MCF 10A (cell line): ENCODE data around the gene XCL1. TPM values are rescaled to one million over a fixed set of nuclear protein-coding genes. Genes with fewer than 3 reads are reported as not detected.

Experiments used
- BruUV-seq: library from RNA; stranded (reverse); fragments of 400-500 nt; replicated peaks from 2 replicates; lab custom pipeline; 2021; lab: Mats Ljungman, UMichigan
- CTCF ChIA-PET: fragments of 300-600 bp; sonication (Branson Sonifier 250); formaldehyde crosslinking; extraction: SDS; loops from one replicate; lab custom pipeline; 2021; ENCODE audit warnings: antibody characterized with exemption, inconsistent platforms; lab: Yijun Ruan, JAX
- POLR2A ChIA-PET: fragments of 300-600, 350-650 bp; sonication (Branson Sonifier 250); formaldehyde crosslinking; extraction: SDS; loops from one replicate; lab custom pipeline; 2020; ENCODE audit warnings: antibody characterized with exemption, inconsistent platforms; lab: Yijun Ruan, JAX
- DNase-seq: peaks from one replicate; pipeline ENCODE4 v3.0.0-alpha.2; 2018; ENCODE audit not compliant: unreplicated experiment
- H3K27ac Mint-ChIP-seq: one replicate; pipeline ENCODE4 v1.8.0; 2022; ENCODE audit warnings: mild to moderate bottlenecking, low read depth, mixed read lengths; ENCODE audit not compliant: unreplicated experiment
- H3K27me3 Mint-ChIP-seq: one replicate; pipeline ENCODE4 v1.8.0; 2022; ENCODE audit warnings: mixed read lengths; ENCODE audit not compliant: insufficient read depth, unreplicated experiment
- H3K36me3 Mint-ChIP-seq: one replicate; pipeline ENCODE4 v1.8.0; 2022; ENCODE audit warnings: mild to moderate bottlenecking, moderate library complexity, mixed read lengths; ENCODE audit not compliant: insufficient read depth, unreplicated experiment
- H3K4me1 Mint-ChIP-seq: one replicate; pipeline ENCODE4 v1.8.0; 2022; ENCODE audit warnings: mixed read lengths; ENCODE audit not compliant: insufficient read depth, unreplicated experiment
- H3K4me3 Mint-ChIP-seq: one replicate; pipeline ENCODE4 v1.8.0; 2022; ENCODE audit warnings: mild to moderate bottlenecking, moderate library complexity, mixed read lengths; ENCODE audit not compliant: unreplicated experiment
- H3K9me3 Mint-ChIP-seq: one replicate; pipeline ENCODE4 v1.8.0; 2022; ENCODE audit warnings: mixed read lengths; ENCODE audit not compliant: unreplicated experiment
- CTCF ChIP-seq: fragments of 200-600 bp; IDR thresholded peaks from one replicate; pipeline ENCODE4 v1.8.0; 2022; ENCODE audit warnings: antibody characterized with exemption, mild to moderate bottlenecking; ENCODE audit not compliant: unreplicated experiment
- intact Hi-C: fragments of 100-400 bp; cut with micrococcal nuclease; formaldehyde crosslinking; loops from 2 replicates; pipeline ENCODE4 v1.14.1; 2022
- total RNA-seq: library from RNA; stranded (reverse); gene quantifications from 2 replicates; pipeline ENCODE4 v1.2.3, GENCODE V29; 2022

The XCL1 gene
- total RNA-seq, 1 experiment from 2014 or later, result not detected

DNA sequence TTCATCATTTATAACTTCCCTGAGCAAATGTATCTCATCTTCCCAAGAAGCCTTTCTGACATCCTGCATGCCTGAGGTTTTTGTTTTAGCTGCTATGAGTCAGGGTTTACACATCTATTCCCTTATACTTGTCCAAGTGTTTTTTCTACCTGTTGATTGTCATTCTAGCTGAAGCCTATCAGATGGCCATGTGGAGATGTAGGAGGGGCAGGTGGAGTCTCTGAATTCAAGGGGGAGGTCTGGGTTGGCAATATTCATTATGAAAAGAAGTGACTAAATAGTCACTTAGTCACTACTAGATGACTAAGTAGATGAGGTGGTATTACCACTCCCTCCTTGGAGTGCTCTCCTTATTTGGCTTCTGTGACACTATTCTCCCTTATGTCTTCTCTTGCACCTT is 52.4 kb downstream of the XCL1 start:
- Mint-ChIP-seq H3K27me3 (no peaks in the 10 kb centered on the region), H3K36me3 (no peaks in the 10 kb centered on the region), H3K27ac (peak overlapping the region; percentile 39), H3K4me1 (peaks cover 11% of the 10 kb centered on the region), H3K9me3 (no peaks in the 10 kb centered on the region), H3K4me3 (no peak overlapping the region)
- DNase-seq, result peak; percentile 89
- POLR2A ChIA-PET, result interaction anchor here (0.6 to 1.2 kb wide), 8 partner anchors 13 to 612 kb away, joined by 3 to 4 read pairs (median 3); no protein-coding TSS in a partner anchor
- no TSS peak for BruUV-seq
- no peak for TF ChIP-seq CTCF
- intact Hi-C loops, result no loop called here
- CTCF ChIA-PET, result interaction anchor here (0.5 to 3.0 kb wide), 9 partner anchors 8 to 918 kb away, joined by 3 to 13 read pairs (median 3); no protein-coding TSS in a partner anchor

GRCh38 chr1:168629466-168629865 is 53.1 kb downstream of the XCL1 start:
- Mint-ChIP-seq H3K9me3 (no peaks in the 10 kb centered on the region), H3K27me3 (no peaks in the 10 kb centered on the region), H3K36me3 (no peaks in the 10 kb centered on the region), H3K27ac (peak overlapping the region; percentile 39), H3K4me3 (no peak overlapping the region), H3K4me1 (peaks cover 11% of the 10 kb centered on the region)
- intact Hi-C loops, result no loop called here
- ChIA-PET POLR2A (interaction anchor here (1.0 to 1.2 kb wide), 3 partner anchors 48 to 431 kb away, joined by 3 to 4 read pairs (median 4); no protein-coding TSS in a partner anchor), CTCF (interaction anchor here (0.6 to 3.0 kb wide), 5 partner anchors 286 to 719 kb away, joined by 3 to 13 read pairs (median 3); no protein-coding TSS in a partner anchor)
- DNase-seq, result no peak
- no TSS peak for BruUV-seq
- TF ChIP-seq CTCF, result no peak

Other genes starting within 250 kb of the XCL1 start
- not detected in 2 replicates for gene XCL2, start 32.6 kb upstream of the XCL1 start, total RNA-seq
- 1.1 and 1.9 TPM in 2 replicates for gene DPT, start 152.6 kb downstream of the XCL1 start, total RNA-seq